GM12878 (cell line): ENCODE results near the gene SMPD2. TPM values are rescaled to one million over a fixed set of nuclear protein-coding genes. Genes with fewer than 3 reads are reported as not detected.

ENCODE experiments used
- ASH2L ChIP-seq: fragments of 300-600, 200-600 bp; sonication (generic); IDR thresholded peaks from 2 replicates; pipeline ENCODE4 v1.6.1; 2017; ENCODE audit warnings: low read depth, mild to moderate bottlenecking, borderline replicate concordance
- CEBPB ChIP-seq, 2 experiments: fragments of 150-350 bp in 1 of 2; IDR thresholded peaks; 2 replicates each; pipeline ENCODE4 v1.6.1; 2012 to 2014; ENCODE audit warnings: low read depth in 2 of 2, low read length in 2 of 2, borderline replicate concordance in 1 of 2, inconsistent platforms in 1 of 2
- CHD2 ChIP-seq: IDR thresholded peaks from 2 replicates; pipeline ENCODE4 v1.6.1; 2011; ENCODE audit warnings: low read depth, low read length, improper control_type of control experiment, borderline replicate concordance
- CTCF ChIP-seq, 3 experiments: IDR thresholded peaks in 2 of 3; conservative IDR thresholded peaks in 1 of 3; 2 replicates each; pipeline ENCODE4 v1.5.1; 2011; ENCODE audit warnings: low read depth in 3 of 3, low read length in 3 of 3, mild to moderate bottlenecking in 3 of 3, control low read depth in 2 of 3, moderate library complexity in 2 of 3, inconsistent platforms in 1 of 3, mixed read lengths in 1 of 3; ENCODE audit not compliant: control insufficient read depth in 2 of 3, insufficient read depth in 1 of 3; ENCODE audit errors: extremely low read depth in 1 of 3
- EGR1 ChIP-seq, 2 experiments: IDR thresholded peaks; 1 replicate in 1 of 2; 2 replicates in 1 of 2; pipeline ENCODE4 v1.6.1; 2011 to 2012; ENCODE audit warnings: low read depth in 2 of 2, low read length in 2 of 2, borderline replicate concordance in 1 of 2, mild to moderate bottlenecking in 1 of 2, moderate library complexity in 1 of 2
- ELK1 ChIP-seq: IDR thresholded peaks from 2 replicates; pipeline ENCODE4 v1.6.1; 2012; ENCODE audit warnings: low read depth, low read length, improper control_type of control experiment
- EP300 ChIP-seq, 2 experiments: fragments of 150-350 bp in 1 of 2; IDR thresholded peaks; 2 replicates each; pipeline ENCODE4 v1.6.1; 2011 to 2012; ENCODE audit warnings: low read depth in 2 of 2, low read length in 2 of 2, borderline replicate concordance in 1 of 2, improper control_type of control experiment in 1 of 2, inconsistent platforms in 1 of 2; ENCODE audit not compliant: control insufficient read depth in 1 of 2
- FOXM1 ChIP-seq: IDR thresholded peaks from 2 replicates; pipeline ENCODE4 v1.6.1; 2012; ENCODE audit warnings: low read depth, mild to moderate bottlenecking, inconsistent platforms, low read length, moderate library complexity
- IKZF1 ChIP-seq: fragments of 450-650 bp; conservative IDR thresholded peaks from 2 replicates; pipeline ENCODE4 v1.6.1; 2017; ENCODE audit warnings: antibody characterized with exemption, mild to moderate bottlenecking
- KDM1A ChIP-seq: fragments of 200-600 bp; sonication (generic); IDR thresholded peaks from 2 replicates; pipeline ENCODE4 v1.6.1; 2016; ENCODE audit warnings: borderline replicate concordance
- MLLT1 ChIP-seq: fragments of 450-650 bp; IDR thresholded peaks from 2 replicates; pipeline ENCODE4 v1.6.1; 2016; ENCODE audit warnings: mild to moderate bottlenecking
- NFYA ChIP-seq: IDR thresholded peaks from 2 replicates; pipeline ENCODE4 v1.6.1; 2011; ENCODE audit warnings: low read depth, mild to moderate bottlenecking, low read length, improper control_type of control experiment, borderline replicate concordance
- PAX5 ChIP-seq: IDR thresholded peaks from 2 replicates; pipeline ENCODE4 v1.6.1; 2011; ENCODE audit warnings: low read depth, low read length, borderline replicate concordance
- PML ChIP-seq: IDR thresholded peaks from 2 replicates; pipeline ENCODE4 v1.6.1; 2012; ENCODE audit warnings: low read length, inconsistent platforms
- REST ChIP-seq: IDR thresholded peaks from 2 replicates; pipeline ENCODE4 v1.6.1; 2012; ENCODE audit warnings: mild to moderate bottlenecking, low read depth, low read length
- SPI1 ChIP-seq: IDR thresholded peaks from 2 replicates; pipeline ENCODE4 v1.6.1; 2011; ENCODE audit warnings: low read depth, mild to moderate bottlenecking, low read length, moderate library complexity, borderline replicate concordance; ENCODE audit not compliant: insufficient read depth
- SREBF2 ChIP-seq: IDR thresholded peaks from 2 replicates; pipeline ENCODE4 v1.6.1; 2012; ENCODE audit warnings: mild to moderate bottlenecking, low read length
- STAT3 ChIP-seq: IDR thresholded peaks from 2 replicates; pipeline ENCODE4 v1.6.1; 2011; ENCODE audit warnings: low read depth, low read length, improper control_type of control experiment
- TARDBP ChIP-seq: IDR thresholded peaks from 2 replicates; pipeline ENCODE4 v1.6.1; 2016; ENCODE audit warnings: borderline replicate concordance
- TCF12 ChIP-seq: IDR thresholded peaks from 2 replicates; pipeline ENCODE4 v1.6.1; 2011; ENCODE audit warnings: low read depth, mild to moderate bottlenecking, low read length
- TCF3 ChIP-seq: IDR thresholded peaks from 2 replicates; pipeline ENCODE4 v1.6.1; 2012; ENCODE audit warnings: low read depth, mild to moderate bottlenecking, low read length, borderline replicate concordance; ENCODE audit not compliant: insufficient read depth
- polyA plus RNA-seq, 11 experiments: library from polyadenylated mRNA; depleted of rRNA in 4 of 11; unstranded in 6 of 11; stranded (reverse) in 5 of 11; fragments of >200 nt; fragmentation: Nextera tagmentation in 4 of 11; fragmentation: Illumina TruSeq in 1 of 11; extraction: Ambion mirVana in 4 of 11; extraction: Trizol in 1 of 11; gene quantifications; 1 replicate in 1 of 11; 2 replicates in 10 of 11; pipeline versions ENCODE4 v1.2.1 to v1.2.3, GENCODE V29; 2011 to 2016; ENCODE audit warnings: inconsistent platforms in 2 of 11, missing spikeins in 2 of 11, low read depth in 1 of 11
- total RNA-seq, 4 experiments: library from RNA; depleted of rRNA in 3 of 4; stranded (reverse); fragments of >200 nt in 3 of 4; fragmentation: Illumina TruSeq in 1 of 4; extraction: Trizol in 1 of 4; gene quantifications; 2 replicates each; pipeline versions ENCODE4 v1.2.1 to v1.2.3, GENCODE V29; 2013 to 2021

Gene SMPD2
- total and polyA plus RNA-seq, 10 of the 15 experiments (the other 5 are each of a cell fraction or from before 2014, with no cell fraction given), result 0.06 to 15.4 (median 9.7) TPM

GRCh38 chr6:109455437-109456110 is 15.1 kb downstream of the SMPD2 start, which contains the start of gene MICAL1 (continued):
- 0 out of 4 replicates have a peak, but pooled peaks of 1 of the 2 experiments have one; percentile 20 for TF ChIP-seq EP300 (IDR thresholded peaks at IDR 0.05; ENCODE audit: borderline replicate concordance in 1 of 2, control insufficient read depth in 1 of 2, low read depth in 2 of 2, low read length in 2 of 2)
- TF ChIP-seq TCF12, result peak; percentile 74; the same call in 1 of the 2 replicates
- no peak for TF ChIP-seq STAT3
- TF ChIP-seq NFYA, result no peak
- TF ChIP-seq TARDBP, result no peak
- peak; percentile 68 for TF ChIP-seq TCF3
- TF ChIP-seq ASH2L, result no peak
- no peak for TF ChIP-seq FOXM1
- no peak for TF ChIP-seq REST
- TF ChIP-seq MLLT1, result no peak; the same call in 1 of the 2 replicates
- peak; percentile 63 for TF ChIP-seq IKZF1
- no peak for TF ChIP-seq PML
- no peak for TF ChIP-seq CHD2
- TF ChIP-seq SPI1, result no peak
- no peak for TF ChIP-seq SREBF2
- TF ChIP-seq ELK1, result no peak
- peak in 1 of 2 experiments; percentile 71; a peak in 1 of 3 replicates for TF ChIP-seq EGR1 (IDR thresholded peaks at IDR 0.05; ENCODE audit: borderline replicate concordance in 1 of 2, low read depth in 2 of 2, low read length in 2 of 2)
- no peak for TF ChIP-seq CEBPB (IDR thresholded peaks at IDR 0.05; ENCODE audit: borderline replicate concordance in 1 of 2, low read depth in 2 of 2, low read length in 2 of 2)
- no peak for TF ChIP-seq KDM1A
- TF ChIP-seq PAX5, result peak; percentile 95
- TF ChIP-seq CTCF (IDR thresholded peaks at IDR 0.05 in 2 of 3, conservative IDR thresholded peaks at IDR 0.05 in 1 of 3; ENCODE audit: control insufficient read depth in 2 of 3, extremely low read depth in 1 of 3, insufficient read depth in 1 of 3, low read depth in 3 of 3, low read length in 3 of 3), result peak in 2 of 3 experiments; percentile 19 to 45; a peak in 4 of 6 replicates
